RWPE1 (cell line): Measurements from ENCODE around the gene SPOP.

Source experiments
- CTCF ChIA-PET: fragments of 350-600 bp; sonication (Branson Sonifier 250); formaldehyde crosslinking; extraction: SDS; loops from one replicate; lab custom pipeline; 2021; lab: Yijun Ruan, JAX
- POLR2A ChIA-PET: fragments of 400-600 bp; formaldehyde crosslinking; extraction: SDS; loops from one replicate; lab custom pipeline; 2020; ENCODE audit warnings: antibody characterized with exemption; ENCODE audit not compliant: low non-redundant PET; lab: Yijun Ruan, JAX
- DNase-seq: peaks from one replicate; pipeline ENCODE4 v3.0.0; 2012; ENCODE audit warnings: low spot score
- H3K27ac ChIP-seq: fragments of 450-650 bp; 2 replicates; pipeline ENCODE4 v1.5.1; 2017
- TF ChIP-seq, protein P1 (sequence below): fragments of 450-650 bp; conservative IDR thresholded peaks from 2 replicates; pipeline ENCODE4 v1.5.1; 2017; ENCODE audit warnings: low read depth, mild to moderate bottlenecking

Gene SPOP

GRCh38 chr17:49637739-49638138, 40.2 kb downstream of the SPOP start:
- no peak for DNase-seq
- no peak overlapping the region for H3K27ac ChIP-seq
- POLR2A ChIA-PET: no interaction called here
- CTCF ChIA-PET: no interaction called here
- TF ChIP-seq, protein P1, sequence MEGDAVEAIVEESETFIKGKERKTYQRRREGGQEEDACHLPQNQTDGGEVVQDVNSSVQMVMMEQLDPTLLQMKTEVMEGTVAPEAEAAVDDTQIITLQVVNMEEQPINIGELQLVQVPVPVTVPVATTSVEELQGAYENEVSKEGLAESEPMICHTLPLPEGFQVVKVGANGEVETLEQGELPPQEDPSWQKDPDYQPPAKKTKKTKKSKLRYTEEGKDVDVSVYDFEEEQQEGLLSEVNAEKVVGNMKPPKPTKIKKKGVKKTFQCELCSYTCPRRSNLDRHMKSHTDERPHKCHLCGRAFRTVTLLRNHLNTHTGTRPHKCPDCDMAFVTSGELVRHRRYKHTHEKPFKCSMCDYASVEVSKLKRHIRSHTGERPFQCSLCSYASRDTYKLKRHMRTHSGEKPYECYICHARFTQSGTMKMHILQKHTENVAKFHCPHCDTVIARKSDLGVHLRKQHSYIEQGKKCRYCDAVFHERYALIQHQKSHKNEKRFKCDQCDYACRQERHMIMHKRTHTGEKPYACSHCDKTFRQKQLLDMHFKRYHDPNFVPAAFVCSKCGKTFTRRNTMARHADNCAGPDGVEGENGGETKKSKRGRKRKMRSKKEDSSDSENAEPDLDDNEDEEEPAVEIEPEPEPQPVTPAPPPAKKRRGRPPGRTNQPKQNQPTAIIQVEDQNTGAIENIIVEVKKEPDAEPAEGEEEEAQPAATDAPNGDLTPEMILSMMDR: no peak

DNA sequence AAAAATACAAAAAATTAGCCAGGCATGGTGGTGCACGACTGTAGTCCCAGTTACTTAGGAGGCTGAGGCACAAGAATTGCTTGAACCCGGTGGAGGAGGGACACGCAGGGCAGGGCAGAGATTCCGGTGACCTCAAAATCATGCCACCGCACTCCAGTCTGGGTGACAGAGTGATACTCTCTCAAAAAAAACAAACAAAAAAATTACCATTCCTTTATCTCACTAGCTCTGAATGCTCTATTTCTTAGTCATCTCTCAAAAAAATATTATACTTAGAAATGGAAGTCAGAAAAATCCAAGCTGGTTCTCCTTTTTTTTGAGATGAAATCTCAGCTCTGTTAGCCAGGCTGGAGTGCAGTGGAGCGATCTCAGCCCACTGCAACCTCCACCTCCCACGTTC, 40.8 kb downstream of the SPOP start:
- no peak overlapping the region for H3K27ac ChIP-seq
- ChIA-PET CTCF (no interaction called here), POLR2A (no interaction called here)

DNA sequence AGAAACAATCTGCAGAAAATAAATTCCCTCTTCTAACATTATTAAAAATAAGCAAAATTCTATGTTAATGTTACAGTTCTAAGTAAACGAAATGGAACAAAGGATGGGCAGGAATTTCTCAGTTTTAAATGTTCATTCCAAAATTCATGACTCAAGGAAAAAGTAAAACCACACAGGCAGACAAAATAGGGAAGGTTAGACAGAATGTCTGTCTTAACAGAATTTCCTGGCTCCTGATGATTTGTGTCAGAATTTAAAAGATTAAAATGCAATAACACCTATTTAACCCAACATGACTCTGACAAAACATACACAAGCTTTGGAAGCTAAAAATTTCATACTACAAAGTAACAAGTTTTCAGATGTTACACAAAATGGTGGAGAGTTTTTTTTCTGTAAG, 42.8 kb downstream of the SPOP start:
- ChIA-PET CTCF (interaction anchor here (0.7 kb wide), 1 partner anchor 102 kb away, joined by 3 read pairs; no protein-coding TSS in a partner anchor), POLR2A (no interaction called here)
- no peak overlapping the region for H3K27ac ChIP-seq

More for the DNA sequence above, 40.8 kb downstream of the SPOP start:
- TF ChIP-seq, protein P1: no peak
- no peak for DNase-seq

DNA sequence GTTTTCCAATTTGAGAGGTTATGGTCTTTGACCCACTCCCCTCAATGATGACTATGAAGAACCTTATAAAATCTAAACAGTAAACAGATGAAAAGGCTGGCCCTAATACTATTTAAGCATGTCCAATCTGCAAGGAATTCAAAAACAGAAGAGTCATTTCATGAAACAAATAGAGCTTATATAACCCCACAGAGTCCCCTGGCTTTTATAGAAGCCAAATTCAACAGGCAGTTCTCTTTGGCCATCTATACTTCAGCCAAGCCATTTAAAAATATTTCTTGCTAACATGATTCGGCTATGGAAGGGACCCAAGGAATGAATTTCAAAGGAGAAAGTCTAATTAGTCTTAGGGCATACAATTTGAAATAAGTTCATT, 43.4 kb downstream of the SPOP start:
- CTCF ChIA-PET: no interaction called here
- H3K27ac ChIP-seq: no peak overlapping the region
- POLR2A ChIA-PET: no interaction called here
- no peak for DNase-seq
- TF ChIP-seq, protein P1: no peak

More for the DNA sequence above, 42.8 kb downstream of the SPOP start:
- TF ChIP-seq, protein P1: no peak
- DNase-seq: no peak

GRCh38 chr17:49633762-49634484, 44.0 kb downstream of the SPOP start:
- no peak overlapping the region for H3K27ac ChIP-seq
- DNase-seq: no peak
- CTCF ChIA-PET: no interaction called here
- POLR2A ChIA-PET: no interaction called here
- TF ChIP-seq, protein P1: no peak

DNA sequence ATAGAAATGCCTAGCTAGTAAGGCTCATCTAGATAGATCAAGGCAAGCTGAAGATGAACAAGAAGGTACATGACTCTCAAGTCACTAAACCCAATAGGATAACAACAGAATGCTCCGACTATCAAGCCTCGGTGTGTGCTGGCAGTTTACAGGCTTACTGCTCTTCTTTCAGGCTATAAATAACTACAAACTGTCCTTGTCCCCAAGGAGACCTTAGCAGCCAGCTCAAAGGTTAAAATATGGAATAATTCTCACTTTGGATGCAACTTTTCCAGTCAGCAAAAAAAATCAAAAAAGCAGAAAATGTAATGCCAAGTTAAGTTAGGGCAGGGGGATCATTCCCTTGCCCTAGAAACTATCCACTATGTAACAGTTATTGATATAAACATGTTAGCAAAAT, 44.6 kb downstream of the SPOP start:
- no peak for DNase-seq
- POLR2A ChIA-PET: no interaction called here
- no peak overlapping the region for H3K27ac ChIP-seq
- TF ChIP-seq, protein P1: no peak
- CTCF ChIA-PET: no interaction called here
